CD4-positive, alpha-beta T cell (primary cell): Measurements from ENCODE around the gene ZSWIM1. TPM values are rescaled to one million over a fixed set of nuclear protein-coding genes. Genes with fewer than 3 reads are reported as not detected.
A peak's percentile ranks its signal among the peaks of the same experiment; 100 is the strongest.

Experiments used
- ATAC-seq: fragments of 200-7000 bp; cut with Tn5 transposase; one replicate; pipeline ENCODE4 v1.10.0; 2022; ENCODE audit warnings: mild to moderate bottlenecking; ENCODE audit not compliant: poor library complexity
- CTCF ChIA-PET: fragments of 350-600 bp; sonication (Branson Sonifier 250); formaldehyde crosslinking; loops from one replicate; lab custom pipeline; 2021; ENCODE audit warnings: antibody characterized with exemption, inconsistent platforms; lab: Charles Lee
- POLR2A ChIA-PET: fragments of 350-600 bp; sonication (Branson Sonifier 250); formaldehyde crosslinking; loops from one replicate; lab custom pipeline; 2021; ENCODE audit warnings: antibody characterized with exemption, inconsistent platforms; lab: Charles Lee
- DNase-seq, 14 experiments: peaks; one replicate each; pipeline ENCODE4 v3.0.0-alpha.2; 2013 to 2020; ENCODE audit warnings: mixed read lengths in 2 of 14
- H3K27ac ChIP-seq, 2 donors: one replicate each; pipeline versions ENCODE4 v1.5.1 to v1.7.0; 2013; ENCODE audit warnings: low read length in 2 of 2, low read depth in 1 of 2, mild to moderate bottlenecking in 1 of 2
- H3K27me3 ChIP-seq, 2 experiments: 1 replicate in 1 of 2; 2 replicates in 1 of 2; pipeline versions ENCODE4 v1.6.1 to v1.7.0; 2013; ENCODE audit warnings: low read length in 2 of 2, control low read depth in 1 of 2, mild to moderate bottlenecking in 1 of 2, moderate library complexity in 1 of 2; ENCODE audit not compliant: insufficient read depth in 2 of 2, control insufficient read depth in 1 of 2
- H3K36me3 ChIP-seq: one replicate; pipeline ENCODE4 v1.6.1; 2013; ENCODE audit warnings: low read length, control low read depth; ENCODE audit not compliant: insufficient read depth
- H3K4me1 ChIP-seq: one replicate; pipeline ENCODE4 v1.6.1; 2013; ENCODE audit warnings: low read length, control low read depth; ENCODE audit not compliant: insufficient read depth
- H3K4me3 ChIP-seq: one replicate; pipeline ENCODE4 v1.5.1; 2013; ENCODE audit warnings: mild to moderate bottlenecking, low read length, moderate library complexity
- H3K9me3 ChIP-seq, 2 experiments: 1 replicate in 1 of 2; 2 replicates in 1 of 2; pipeline versions ENCODE4 v1.6.1 to v1.7.0; 2013; ENCODE audit warnings: low read length in 2 of 2, mild to moderate bottlenecking in 2 of 2, control low read depth in 1 of 2, moderate library complexity in 1 of 2; ENCODE audit not compliant: control insufficient read depth in 1 of 2, insufficient read depth in 1 of 2
- H3K27ac Mint-ChIP-seq: one replicate; pipeline ENCODE4 v1.8.0; 2020; ENCODE audit warnings: mixed read lengths
- H3K27me3 Mint-ChIP-seq: one replicate; pipeline ENCODE4 v1.8.0; 2021; ENCODE audit warnings: mixed read lengths
- H3K36me3 Mint-ChIP-seq: one replicate; pipeline ENCODE4 v1.8.0; 2021; ENCODE audit warnings: low read depth, mixed read lengths
- H3K4me1 Mint-ChIP-seq: one replicate; pipeline ENCODE4 v1.8.0; 2021; ENCODE audit warnings: low read depth, mixed read lengths
- H3K4me3 Mint-ChIP-seq: one replicate; pipeline ENCODE4 v1.8.0; 2020; ENCODE audit warnings: mild to moderate bottlenecking, mixed read lengths
- H3K9me3 Mint-ChIP-seq: one replicate; pipeline ENCODE4 v1.8.0; 2020; ENCODE audit warnings: mixed read lengths
- CTCF ChIP-seq: fragments of 200-600 bp; IDR thresholded peaks from one replicate; pipeline ENCODE4 v1.8.0; 2022; ENCODE audit warnings: antibody characterized with exemption, mild to moderate bottlenecking
- intact Hi-C, 2 experiments: fragments of 100-400 bp; cut with DNase I in 1 of 2; cut with micrococcal nuclease in 1 of 2; formaldehyde crosslinking; loops; one replicate each; pipeline versions ENCODE4 v1.15.1 to v1.9.0; 2023 to 2025; cut with DNase I, micrococcal nuclease
- polyA plus RNA-seq, 2 donors: library from polyadenylated mRNA; unstranded; fragments of 120-200 nt; gene quantifications; one replicate each; pipeline ENCODE4 v1.2.1, GENCODE V29; 2013
- total RNA-seq, 174 experiments: library from RNA in 2 of 174; stranded (reverse) in 2 of 174; gene quantifications; one replicate each; pipeline ENCODE4 v1.2.3 and lab custom pipeline; 2021 to 2026

ZSWIM1 gene
- total RNA-seq (10 to 100 TPM in 1 of 2 experiments, 1 to 10 TPM in 1; 9.3 to 10.7 TPM), total RNA-seq (lab: John Stamatoyannopoulos, UW) (7.5 to 22.9 (median 13.9) reads per million in 172 experiments)
- 8.0 TPM for polyA plus RNA-seq (2013, experiment 1 of 2)
- 6.5 TPM for polyA plus RNA-seq (2013, experiment 2 of 2)

DNA sequence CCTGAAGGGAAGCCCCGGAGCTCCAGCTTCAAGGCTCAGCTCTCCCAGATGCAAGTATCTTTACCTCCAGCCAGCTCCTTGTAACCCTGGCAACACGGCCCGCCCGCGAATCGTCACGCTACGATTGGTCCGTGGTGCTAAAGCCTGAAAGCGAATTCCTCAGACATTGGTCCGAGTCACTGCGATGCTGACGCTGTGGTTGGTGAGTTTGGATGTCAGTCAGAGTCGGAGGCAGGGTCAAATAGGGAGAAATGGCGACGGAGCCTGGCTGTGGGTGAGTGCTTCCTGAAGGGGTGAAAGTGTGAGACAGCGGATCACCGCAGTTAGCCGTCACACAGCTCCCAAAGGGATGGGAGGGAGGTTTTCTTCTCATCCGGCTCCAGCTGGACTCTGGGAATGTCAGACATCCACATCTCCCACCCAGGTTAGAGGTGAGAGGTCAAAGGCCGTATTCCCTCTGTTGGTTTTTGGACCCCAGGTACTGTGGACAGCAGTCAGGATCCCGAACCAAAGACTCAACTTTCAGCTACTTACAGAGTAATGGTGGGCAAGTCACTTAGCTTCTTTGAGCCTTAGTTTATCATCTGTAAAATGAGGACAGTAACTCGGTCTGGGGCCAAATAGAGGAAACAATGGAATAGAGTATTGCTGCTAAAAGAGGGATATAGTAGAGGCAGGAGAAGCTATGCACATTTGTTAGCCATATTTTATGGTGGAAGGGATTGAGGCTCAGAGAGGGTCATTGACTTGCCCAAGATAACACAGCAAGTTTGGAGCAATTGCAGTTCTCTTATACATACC lies at the start of gene ZSWIM1:
TSS of gene ZSWIM1 (plus strand) at position 240 of the 801 bp plus-strand sequence. CDS start 1,366 bp downstream, outside the sequence.
- POLR2A ChIA-PET, result interaction anchor here (0.6 to 5.6 kb wide), 14 partner anchors 10 to 914 kb away, joined by 3 to 78 read pairs (median 4); partner anchors contain the start of genes ACOT8, CTSA, ELMO2 and NEURL2
- no peaks in the 10 kb centered on the region for H3K27me3 Mint-ChIP-seq
- ATAC-seq (peak; percentile 98), DNase-seq (peak; percentile 96 to 100 (median 99))
- no peak for TF ChIP-seq CTCF
- intact Hi-C loops, result loop anchor here (1.0 to 2.0 kb wide), 3 partner anchors 9 to 54 kb away; partner anchors contain the start of genes ACOT8 (in 2 of the 2), ZSWIM3 (in 2 of the 2) and PCIF1 (in 1 of the 2)
- peak within 1 kb of the TSS; percentile 78 for H3K4me3 ChIP-seq
- peaks cover 51% of the 10 kb centered on the region for H3K4me1 ChIP-seq
- H3K4me1 Mint-ChIP-seq, result peaks cover 42% of the 10 kb centered on the region
- peak within 1 kb of the TSS; percentile 79 to 82 for H3K27ac ChIP-seq
- H3K36me3 Mint-ChIP-seq, result peaks cover 45% of the 10 kb centered on the region
- H3K27me3 ChIP-seq, result no peaks in the 10 kb centered on the region
- peak within 1 kb of the TSS; percentile 86 for H3K27ac Mint-ChIP-seq
- H3K36me3 ChIP-seq, result peaks cover 33% of the 10 kb centered on the region
- CTCF ChIA-PET, result interaction anchor here (1.3 to 1.6 kb wide), 2 partner anchors 9 to 82 kb away, joined by 4 to 7 read pairs; no protein-coding TSS in a partner anchor
- H3K4me3 Mint-ChIP-seq, result peak within 1 kb of the TSS; percentile 87
- H3K9me3 ChIP-seq, result no peaks in the 10 kb centered on the region
- H3K9me3 Mint-ChIP-seq, result no peaks in the 10 kb centered on the region

DNA sequence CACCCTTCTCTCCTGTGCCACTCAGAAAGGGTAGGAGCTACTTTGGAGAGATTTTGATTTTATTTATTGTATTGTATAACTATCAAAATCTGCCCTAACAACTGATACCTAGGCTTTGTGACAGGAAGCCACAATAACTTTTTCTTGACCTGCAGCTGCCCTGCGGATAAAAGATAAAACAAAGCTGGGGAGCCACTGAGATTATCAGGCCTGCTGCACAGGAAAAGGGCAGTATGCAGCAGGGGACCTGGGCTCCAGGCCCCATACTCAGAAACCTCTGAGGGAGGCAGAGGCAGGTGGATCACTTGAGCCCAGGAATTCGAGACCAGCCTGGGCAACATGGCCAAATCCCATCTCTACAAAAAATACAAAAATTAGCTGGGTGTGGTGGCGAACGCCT lies 48.4 kb upstream of the ZSWIM1 start:
- ChIA-PET POLR2A (interaction anchor here (1.5 to 2.4 kb wide), 3 partner anchors 8 to 103 kb away, joined by 4 to 11 read pairs (median 8); partner anchors contain the start of genes ACOT8 and ZSWIM3), CTCF (no interaction called here)
- Histone ChIP-seq H3K36me3 (no peaks in the 10 kb centered on the region), H3K4me3 (no peak overlapping the region), H3K27ac (no peak overlapping the region), H3K27me3 (no peaks in the 10 kb centered on the region), H3K9me3 (no peaks in the 10 kb centered on the region), H3K4me1 (peaks cover 25% of the 10 kb centered on the region)
- intact Hi-C loops, result no loop called here
- Mint-ChIP-seq H3K27ac (peak overlapping the region; percentile 60), H3K4me1 (peaks cover 16% of the 10 kb centered on the region), H3K27me3 (no peaks in the 10 kb centered on the region), H3K36me3 (no peaks in the 10 kb centered on the region), H3K9me3 (no peaks in the 10 kb centered on the region), H3K4me3 (peak overlapping the region; percentile 95)
- no peak for DNase-seq
- no peak for ATAC-seq
- no peak for TF ChIP-seq CTCF

- H3K4me3 Mint-ChIP-seq, result peak within 1 kb of the TSS; percentile 95
- peak within 1 kb of the TSS; percentile 60 for H3K27ac Mint-ChIP-seq
- H3K9me3 ChIP-seq, result no peaks in the 10 kb centered on the region
- H3K36me3 Mint-ChIP-seq, result no peaks in the 10 kb centered on the region
- H3K4me1 ChIP-seq, result peaks cover 25% of the 10 kb centered on the region
- no peak within 1 kb of the TSS for H3K27ac ChIP-seq
- CTCF ChIA-PET, result interaction anchor here (1.5 kb wide), 1 partner anchor 137 kb away, joined by 4 read pairs; no protein-coding TSS in a partner anchor
- no peaks in the 10 kb centered on the region for H3K9me3 Mint-ChIP-seq
- no peak for TF ChIP-seq CTCF
- H3K36me3 ChIP-seq, result no peaks in the 10 kb centered on the region
- POLR2A ChIA-PET, result interaction anchor here (0.5 to 2.4 kb wide), 4 partner anchors 8 to 102 kb away, joined by 3 to 11 read pairs (median 6); partner anchors contain the start of genes ACOT8 and ZSWIM3
- H3K4me3 ChIP-seq, result peak within 1 kb of the TSS; percentile 67
- no peaks in the 10 kb centered on the region for H3K27me3 Mint-ChIP-seq
- H3K4me1 Mint-ChIP-seq, result peaks cover 16% of the 10 kb centered on the region
- intact Hi-C loops, result no loop called here
- peak in 8 of 14 experiments; percentile 4 to 54 (median 33) for DNase-seq
- ATAC-seq, result peak; percentile 65
- no peaks in the 10 kb centered on the region for H3K27me3 ChIP-seq
Observed at GRCh38 chr20:45833030-45833882, 47.8 kb upstream of the ZSWIM1 start, which contains the start of gene SNX21. TSS of gene SNX21 (plus strand) at chr20:45833799. CDS start at chr20:45833920, 121 bp downstream.
